HG03103 (cell line): ENCODE measurements around the gene CIZ1.
A peak's percentile ranks its signal among the peaks of the same experiment; 100 is the strongest.

Source experiments
- ATAC-seq: cut with Tn5 transposase; IDR thresholded peaks from one replicate; pipeline ENCODE4 v1.9.1; 2021; ENCODE audit warnings: low read depth; ENCODE audit not compliant: unreplicated experiment

CIZ1 gene

DNA sequence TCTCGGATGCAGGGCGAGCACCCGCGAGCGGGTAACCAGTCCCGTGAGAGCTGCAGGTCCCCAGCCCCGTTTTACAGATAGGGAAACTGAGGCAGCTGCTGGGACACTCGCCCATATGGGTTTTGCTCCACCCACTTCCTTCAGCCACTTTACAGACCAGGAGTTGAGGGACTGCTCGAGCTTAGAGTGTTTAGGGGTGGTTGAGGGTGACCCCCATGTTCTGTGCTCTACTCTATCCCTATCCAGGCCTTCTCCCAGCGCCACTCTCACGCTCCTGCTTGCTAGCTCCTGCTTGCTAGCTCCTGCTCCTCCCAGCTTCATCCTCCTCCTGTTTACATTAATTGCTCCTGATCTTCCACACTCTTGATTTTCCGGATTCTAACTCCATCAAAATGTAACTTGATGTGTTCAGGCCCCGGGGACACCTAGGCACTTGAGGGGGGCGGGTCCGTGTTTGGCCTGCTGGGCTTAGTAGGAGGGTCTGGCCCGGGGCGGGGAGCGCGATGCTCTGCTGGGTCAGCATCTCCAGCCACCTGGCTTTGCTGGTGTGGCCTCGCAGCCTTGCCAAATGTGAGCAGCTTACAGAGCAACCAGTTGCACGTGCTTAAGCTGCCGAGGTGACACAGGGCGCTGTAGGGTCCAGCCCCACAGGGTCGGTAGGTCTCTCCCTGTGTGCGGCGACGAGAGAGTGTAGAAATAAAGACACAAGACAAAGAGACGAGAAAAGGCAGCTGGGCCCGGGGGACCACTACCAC is 62.4 kb downstream of the CIZ1 start:
- no peak for ATAC-seq

DNA sequence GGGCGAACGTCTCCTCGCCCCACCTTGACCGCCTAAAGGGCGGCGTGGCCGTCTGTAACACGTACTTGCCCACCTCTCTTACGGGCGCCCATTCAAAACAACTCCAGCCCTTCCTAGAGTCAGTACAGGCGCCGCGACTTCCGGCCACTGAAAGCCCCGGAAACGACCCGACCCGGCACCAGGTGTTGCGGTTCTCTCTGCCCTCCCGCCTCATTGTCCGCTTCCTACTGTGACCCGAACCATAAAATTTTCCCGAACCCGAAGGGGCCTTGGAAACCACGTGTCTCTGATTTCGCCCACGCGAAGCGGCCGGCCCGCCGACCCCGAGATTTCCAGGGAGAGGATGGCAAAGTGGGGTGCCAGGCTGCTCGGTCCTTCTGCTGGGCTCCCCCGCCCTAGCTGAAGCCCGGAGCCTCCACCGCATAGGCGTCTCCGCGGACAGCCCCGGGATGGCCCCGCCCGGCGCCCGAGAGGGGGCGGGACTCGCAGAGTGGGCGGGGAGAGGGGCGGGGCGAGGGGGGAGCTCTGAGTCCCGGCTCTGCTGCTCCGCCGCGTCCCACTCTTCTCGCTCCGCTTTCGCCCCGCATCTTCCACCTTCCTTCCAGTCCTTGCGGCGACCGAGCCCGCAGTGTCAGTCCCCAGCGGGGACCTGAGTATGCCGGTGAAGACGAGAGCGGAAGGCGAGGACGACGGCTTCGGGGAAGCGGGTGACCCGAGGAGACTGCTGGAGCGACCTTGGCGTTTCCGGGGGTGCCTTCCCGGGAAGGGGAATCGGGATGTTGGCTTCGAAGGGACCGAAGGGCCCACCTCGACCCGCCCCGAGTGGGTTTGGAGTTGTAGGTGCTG is 63.2 kb downstream of the CIZ1 start:
- peak; percentile 58 for ATAC-seq

DNA sequence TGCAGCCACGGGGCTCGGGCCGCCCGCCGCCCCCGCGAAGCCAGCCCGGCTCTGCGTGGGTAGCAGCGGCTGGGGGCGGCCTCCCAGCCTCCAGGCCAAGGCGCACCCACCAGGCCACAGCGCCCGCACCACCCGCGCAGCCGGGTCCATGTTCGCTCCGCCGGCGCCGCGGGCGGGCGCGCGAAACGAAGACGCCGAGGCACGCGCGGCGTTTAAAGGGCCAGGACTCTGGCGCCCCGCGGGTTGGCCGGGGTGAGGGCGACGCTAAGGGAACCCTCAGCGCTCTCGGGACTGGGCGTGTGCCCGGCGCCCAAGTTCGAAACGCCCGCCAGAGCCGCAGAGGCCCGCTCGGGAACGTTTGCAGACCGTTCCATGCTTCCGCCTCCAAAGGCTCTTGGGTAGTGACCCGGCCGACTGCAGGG is 63.8 kb downstream of the CIZ1 start, which contains the start of gene PTGES2:
Gene PTGES2, minus strand, starts transcription at position 162 of the 422 bp plus-strand sequence. Its CDS starts 12 bp downstream, at position 150.
- ATAC-seq: peak; percentile 40

DNA sequence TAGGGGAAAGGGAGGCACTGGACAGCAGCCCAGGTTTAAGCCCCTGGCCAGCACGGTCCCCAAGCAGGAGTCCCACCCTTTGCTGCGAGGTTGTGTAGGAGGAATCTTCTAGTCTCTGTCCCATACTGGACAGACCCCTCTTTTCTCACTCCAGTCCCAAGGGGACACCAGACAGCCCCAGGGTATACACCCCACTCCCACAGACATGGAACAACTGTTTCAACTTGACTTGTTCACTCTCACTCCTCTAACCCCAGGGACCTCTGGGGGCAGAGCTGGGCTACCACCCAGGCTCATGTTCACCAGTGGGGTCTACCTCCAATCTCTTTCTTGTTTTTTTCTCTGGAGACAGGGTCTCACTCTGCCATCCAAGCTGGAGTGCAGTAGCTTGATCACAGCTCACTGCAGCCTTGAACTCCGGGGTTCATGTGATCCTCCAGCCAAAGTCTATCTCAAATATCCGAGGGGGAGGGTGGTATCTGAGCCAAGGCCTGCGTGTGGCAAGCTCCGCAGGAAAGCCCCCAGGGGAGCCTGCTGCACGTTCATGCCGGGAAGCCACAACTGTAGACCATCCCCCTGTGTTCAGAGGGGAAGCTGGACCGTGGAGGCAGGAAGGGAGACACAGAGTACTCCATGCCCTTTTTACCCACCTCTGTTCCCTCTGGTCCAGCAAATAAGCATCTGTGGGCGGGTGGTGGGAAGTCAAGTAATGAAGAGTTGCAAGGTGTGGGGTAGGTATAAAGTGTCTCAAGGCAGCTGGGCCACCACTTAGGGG is 65.6 kb downstream of the CIZ1 start:
- no peak for ATAC-seq

DNA sequence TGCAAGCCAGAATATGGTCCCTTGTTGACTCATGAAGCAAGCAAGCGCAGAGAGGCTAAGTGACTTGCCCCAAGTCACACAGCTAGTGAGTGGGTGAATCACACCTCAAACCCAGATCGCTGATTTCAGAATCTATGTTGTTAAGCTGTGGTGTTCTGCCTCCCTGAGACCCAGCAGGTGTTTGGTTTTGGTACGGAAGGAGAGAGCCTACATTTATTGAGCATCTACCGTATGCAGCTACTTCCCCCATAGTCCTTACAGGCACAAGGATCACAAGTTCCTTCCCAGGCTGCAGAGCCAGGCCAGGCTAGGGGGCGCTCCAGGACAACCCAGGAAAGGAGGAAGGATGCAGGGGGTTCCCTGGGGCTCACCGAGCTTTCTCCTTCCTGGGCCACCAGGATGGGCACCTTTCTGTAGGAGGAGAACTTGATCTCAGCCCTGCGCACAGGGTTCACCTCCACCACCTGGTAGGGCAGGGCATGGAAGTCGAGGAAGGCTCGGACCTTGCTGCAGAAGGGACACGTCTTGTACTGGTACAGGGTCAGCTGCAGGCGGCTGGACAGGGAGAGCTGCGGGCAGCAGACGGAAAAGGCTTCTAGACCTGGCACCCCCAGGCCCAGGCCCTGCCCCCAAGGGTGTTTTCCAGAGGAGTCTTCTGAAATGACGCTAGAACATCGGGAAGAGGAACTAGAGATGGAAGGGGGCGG is 66.3 kb downstream of the CIZ1 start:
- no peak for ATAC-seq

DNA sequence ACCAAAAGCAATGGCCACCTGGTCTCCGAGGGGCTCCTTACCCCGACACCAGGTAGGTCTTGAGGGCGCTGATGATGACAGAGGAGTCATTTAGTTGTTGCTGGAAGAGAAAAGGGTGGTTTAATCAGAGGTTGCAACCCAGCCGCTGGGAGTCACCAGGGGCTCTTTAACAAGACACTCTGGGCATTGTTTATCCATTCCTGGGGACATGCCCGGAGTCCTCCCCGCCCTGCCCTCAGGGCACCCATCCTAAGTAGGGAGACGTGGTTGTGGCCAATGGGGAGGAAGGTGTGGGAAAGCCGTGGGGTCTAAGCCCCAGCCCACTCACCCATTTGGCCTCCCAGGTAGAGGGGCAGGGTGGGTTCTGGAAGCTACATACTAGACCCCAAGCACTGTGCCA is 66.9 kb downstream of the CIZ1 start:
- no peak for ATAC-seq

DNA sequence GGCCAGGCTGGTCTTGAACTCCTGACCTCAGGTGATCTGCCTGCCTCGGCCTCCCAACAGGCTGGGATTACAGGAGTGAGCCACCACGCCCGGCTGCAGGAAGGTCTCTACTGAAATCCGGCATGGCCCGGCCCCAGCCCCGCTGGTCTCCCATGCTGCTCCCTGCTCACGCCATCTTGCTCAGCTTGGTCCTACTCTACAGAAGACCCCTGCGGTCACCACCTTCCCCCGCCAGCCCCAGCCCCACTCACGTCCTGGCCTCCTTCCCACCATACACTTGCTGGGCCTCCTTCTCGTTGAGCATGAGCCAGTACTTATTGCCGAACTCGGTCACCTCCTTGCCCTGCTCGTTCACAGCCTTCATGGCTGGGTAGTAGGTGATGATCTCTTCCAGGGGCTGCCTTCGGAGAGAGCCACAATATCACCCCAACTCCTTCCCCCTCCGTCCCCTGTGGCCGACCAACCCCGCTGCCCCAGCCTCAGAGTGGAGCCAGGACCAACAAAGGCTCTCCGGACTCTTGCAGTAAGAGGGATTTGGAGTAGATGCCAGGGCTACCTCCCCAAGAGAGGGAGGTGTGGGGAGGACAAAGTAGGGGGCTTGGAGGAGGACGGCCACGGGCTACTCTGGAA is 67.8 kb downstream of the CIZ1 start:
- ATAC-seq: no peak

DNA sequence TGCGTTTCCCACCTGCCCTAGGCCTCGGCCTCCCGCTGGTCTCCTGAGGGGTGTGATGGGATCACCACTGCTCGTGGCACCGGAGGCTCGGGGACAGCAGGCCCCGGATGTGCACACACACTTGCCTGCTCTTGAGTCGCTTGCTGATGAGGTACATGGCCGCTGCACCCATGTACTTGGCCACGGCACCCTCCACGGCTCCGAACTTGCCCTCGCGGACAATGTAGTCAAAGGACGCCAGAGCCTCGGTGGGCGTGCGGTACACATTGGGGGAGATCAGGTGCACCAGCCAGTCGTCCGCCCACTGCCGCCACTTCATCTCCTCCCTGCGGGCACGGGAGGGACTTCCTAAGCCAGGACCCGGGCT is 68.6 kb downstream of the CIZ1 start:
- no peak for ATAC-seq

DNA sequence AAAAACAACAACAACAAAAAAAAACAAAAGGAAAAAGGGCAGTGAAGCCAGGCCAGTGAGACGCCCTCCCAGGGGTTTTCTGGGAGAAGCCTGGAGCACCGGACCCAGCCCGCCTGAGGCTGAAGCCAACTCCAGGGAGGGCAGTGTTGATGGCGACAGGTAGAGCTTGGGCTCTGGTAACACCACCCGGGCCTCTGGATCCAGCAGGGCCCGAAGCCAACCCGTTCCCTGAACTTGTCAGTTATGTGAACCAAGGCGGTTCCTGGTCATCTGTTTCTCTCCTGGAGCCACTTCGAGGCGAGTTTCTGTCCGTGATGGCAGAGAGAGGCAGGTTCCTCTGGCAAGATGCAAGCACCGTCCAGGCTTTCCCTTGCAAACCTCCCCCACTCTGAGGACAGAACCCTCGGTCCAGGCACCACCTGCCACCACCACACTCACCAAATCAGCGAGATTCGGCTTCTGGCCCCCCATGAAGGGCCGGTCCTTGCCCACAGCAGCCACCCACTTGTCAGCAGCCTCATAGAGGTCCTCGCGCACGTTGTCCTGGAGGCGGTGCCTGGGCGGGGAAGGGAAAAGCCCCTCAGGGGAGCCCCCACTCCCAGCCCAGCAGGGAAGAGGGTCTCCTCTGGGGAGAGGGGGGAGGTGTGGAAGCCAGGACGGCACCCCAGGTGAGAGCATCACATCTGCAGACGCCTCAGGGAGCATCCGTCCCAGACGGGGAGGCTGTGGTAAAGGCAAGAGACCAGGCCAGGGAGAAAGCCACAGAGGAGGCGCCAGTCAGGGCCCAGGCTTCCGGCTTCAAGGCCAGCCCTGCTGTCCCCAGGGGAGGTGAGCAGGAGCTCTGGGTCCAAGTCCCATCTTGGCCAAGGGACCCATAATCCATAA is 69.2 kb downstream of the CIZ1 start:
- ATAC-seq: no peak

DNA sequence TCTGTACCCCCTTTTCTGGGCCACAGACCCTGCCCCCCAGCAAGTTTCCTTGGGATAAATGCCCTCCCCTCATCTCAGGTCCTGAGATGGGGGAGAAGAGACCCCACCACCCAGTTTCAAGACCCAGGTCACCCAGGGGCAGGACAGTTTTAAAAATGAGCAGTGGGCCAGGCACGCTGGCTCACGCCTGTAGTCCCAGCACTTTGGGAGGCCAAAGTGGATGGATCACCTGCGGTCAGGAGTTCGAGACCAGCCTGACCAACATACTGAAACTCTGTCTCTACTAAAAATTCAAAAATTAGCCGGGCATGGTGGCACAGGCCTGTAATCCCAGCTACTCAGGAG is 69.9 kb downstream of the CIZ1 start:
- no peak for ATAC-seq

DNA sequence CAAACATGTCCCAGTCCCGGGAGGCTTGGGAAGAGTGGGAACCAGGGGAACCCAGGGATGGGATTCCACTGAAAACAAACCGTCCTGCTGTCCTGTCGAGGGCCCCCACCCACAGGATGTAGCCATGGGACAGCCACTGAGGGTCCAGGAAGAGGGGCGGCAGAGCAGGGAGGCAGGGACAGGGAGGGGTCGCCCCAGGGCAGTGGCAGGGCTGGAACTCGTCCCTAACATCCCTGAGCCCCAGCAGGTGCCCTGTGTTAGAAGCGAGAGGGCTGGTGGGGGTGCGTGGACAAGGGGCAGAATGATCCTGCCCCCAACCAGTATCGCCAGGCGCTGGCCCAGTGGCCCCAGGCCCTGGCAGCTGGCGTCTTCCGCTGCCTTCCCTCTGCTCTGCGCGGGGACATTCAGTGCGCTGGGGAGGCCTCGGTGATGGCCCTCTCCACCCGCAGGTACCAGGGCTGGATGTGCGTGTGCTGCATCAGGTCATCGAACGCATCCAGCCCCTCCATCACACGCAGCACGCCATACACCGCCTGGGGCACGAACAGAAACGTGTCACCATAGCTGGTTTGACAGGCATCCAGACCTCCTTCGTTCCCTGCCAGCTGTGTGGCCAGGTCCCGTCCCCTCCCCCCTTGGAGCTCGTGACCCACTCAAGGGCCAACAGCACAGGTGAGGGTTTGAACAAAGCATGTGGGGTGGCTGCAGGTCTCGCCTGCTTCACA is 70.5 kb downstream of the CIZ1 start:
- ATAC-seq: no peak

DNA sequence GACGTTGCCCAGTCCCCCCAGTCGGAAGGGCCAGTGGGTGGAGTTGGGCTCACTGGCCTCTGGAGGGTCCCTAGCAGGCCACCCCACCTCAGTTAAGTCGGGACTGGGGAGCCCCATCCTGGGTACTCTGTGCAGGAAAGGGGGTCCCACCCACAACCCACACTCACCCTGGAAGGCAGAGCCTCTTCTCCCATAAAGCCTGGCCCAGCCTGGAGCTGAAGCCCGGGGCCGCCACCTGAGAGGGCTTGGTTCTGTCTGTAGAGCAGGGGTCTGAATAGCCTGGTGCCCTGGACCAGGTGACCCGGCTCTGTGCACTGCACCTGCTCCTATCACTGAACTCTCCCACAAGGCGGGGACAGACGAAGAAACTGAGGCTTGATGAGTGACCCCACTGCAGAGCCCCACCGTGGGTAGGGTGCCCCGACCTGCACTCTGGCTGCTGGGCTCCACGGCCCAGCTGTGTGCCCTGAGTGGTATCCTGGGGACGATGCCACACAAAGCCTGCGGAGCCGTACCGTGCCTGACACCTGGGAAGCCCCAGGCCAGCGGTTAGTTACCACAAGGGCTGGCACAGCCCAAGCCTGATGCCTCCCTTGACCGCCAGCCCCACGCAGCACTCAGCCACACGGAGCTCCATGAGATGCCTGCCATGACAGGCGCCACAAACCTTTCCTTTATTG is 71.2 kb downstream of the CIZ1 start:
- ATAC-seq: no peak

DNA sequence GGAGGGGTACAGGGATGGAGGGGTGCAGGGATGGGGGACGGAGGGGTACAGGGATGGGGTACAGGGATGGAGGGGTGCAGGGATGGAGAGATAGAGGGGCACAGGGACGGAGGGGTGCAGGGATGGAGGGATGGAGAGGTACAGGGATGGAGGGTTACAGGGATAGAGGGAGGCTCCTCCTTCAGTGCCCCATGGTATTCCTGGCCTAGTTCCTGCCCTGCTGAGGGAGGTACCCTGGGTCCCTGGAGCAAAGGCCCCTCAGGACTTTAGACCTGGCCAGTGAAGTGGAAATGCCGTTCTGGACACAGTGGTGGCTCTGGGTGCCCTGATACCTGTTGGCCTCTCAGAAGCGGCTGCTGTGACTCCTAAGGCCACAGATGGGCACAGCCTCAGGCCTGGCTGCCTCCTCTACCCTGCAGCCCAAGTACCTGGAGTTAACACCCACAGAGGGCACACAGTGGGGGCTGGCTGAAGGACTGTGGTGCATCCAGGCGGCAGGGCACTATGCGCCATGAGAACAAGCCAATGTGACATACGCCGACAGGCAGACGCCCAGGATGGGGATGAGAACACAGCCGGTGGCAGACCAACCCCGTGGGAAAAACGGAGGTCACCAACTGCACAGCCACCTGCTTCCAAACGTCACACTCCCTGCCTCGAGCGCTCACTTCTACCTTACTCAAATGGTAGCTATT is 72.3 kb downstream of the CIZ1 start:
- no peak for ATAC-seq

DNA sequence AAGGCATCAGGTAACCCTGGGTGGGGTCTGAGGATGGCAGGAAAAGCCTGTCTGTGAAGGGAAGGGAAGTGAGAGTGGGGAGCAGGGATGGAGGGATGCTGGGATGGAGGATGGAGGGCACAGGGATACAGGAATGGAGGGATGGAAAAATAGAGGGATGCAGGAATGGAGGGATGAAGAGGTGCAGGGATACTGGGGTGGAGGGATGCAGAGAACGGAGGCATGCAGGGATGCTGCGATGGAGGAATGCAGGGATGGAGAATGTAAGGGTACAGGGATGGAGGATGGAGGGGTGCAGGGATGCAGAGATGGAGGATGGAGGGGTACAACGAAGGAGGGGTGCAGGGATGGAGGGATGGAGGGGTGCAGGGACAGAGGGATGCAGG is 72.9 kb downstream of the CIZ1 start:
- ATAC-seq: no peak

DNA sequence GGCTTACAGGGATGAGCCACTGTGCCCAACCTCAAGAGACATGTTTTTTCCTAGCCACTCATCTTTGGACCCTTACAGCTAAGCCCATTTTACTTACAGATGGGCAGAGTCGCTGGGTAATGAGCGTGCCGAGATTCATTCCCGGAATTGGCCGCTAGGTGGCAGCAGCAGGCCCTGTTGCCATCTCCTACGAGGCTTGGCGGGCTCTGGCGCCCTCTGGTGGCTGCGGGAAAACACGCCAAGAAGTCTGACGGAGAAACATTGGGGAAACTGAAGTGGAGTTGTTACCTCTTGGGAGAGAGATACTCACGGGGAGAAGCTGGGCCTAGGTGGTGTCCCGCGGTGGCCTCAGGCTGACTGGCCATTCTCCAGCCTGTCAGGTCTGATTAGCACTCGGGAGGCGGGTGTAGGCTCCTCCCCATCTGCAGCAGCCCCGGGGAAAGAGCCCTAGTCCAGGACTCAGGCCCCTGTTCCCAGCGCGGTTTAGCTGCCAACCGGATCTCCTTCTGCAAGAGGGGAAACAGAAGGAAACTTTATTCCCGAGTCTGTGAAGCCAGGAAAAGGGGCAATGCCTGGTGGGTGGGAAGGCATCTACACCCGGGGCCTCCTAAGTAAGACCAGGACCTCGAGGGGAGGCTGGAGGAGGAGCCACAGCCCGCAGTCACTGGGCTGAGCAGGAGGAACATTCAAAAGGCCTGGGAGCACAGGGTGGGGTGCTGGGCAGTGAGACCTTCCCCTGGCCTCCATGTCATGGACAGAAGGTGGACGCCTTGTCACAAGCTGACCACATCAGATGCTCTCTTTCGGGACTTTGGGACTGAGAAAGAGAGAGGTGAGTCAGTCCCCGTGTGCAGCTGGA is 73.5 kb downstream of the CIZ1 start:
- ATAC-seq: peak; percentile 50
